ENCODE results near the gene RPL36. TPM values are rescaled to one million over a fixed set of nuclear protein-coding genes. Genes with fewer than 3 reads are reported as not detected.
A peak's percentile ranks its signal among the peaks of the same experiment; 100 is the strongest.

RPL36 gene
- total RNA-seq, 4 donors from 2014 or later: 170 to 440 (median 262) TPM

DNA sequence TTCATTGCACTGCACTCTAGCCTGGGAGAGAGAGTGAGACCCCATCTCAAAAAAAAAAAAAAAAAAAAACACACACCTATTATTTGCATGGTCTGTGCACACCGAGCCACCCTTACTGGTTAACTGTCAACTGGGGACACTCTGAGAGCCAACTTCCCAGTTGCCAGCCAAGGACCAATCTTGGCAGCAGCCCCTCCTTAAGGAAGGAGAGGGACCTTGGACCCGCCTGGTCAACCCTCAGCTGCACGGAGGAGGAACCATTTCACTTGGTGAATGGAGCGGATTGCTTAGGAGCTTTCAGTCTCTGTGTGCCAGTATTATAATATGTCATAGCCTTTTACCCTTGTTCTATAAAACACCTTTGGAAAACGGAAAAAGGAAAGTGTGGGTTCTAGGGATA lies 34.7 kb upstream of the RPL36 start:
- TF ChIP-seq POLR2A (IDR thresholded peaks at IDR 0.05): no peak
- TF ChIP-seq, protein P1, sequence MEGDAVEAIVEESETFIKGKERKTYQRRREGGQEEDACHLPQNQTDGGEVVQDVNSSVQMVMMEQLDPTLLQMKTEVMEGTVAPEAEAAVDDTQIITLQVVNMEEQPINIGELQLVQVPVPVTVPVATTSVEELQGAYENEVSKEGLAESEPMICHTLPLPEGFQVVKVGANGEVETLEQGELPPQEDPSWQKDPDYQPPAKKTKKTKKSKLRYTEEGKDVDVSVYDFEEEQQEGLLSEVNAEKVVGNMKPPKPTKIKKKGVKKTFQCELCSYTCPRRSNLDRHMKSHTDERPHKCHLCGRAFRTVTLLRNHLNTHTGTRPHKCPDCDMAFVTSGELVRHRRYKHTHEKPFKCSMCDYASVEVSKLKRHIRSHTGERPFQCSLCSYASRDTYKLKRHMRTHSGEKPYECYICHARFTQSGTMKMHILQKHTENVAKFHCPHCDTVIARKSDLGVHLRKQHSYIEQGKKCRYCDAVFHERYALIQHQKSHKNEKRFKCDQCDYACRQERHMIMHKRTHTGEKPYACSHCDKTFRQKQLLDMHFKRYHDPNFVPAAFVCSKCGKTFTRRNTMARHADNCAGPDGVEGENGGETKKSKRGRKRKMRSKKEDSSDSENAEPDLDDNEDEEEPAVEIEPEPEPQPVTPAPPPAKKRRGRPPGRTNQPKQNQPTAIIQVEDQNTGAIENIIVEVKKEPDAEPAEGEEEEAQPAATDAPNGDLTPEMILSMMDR (IDR thresholded peaks at IDR 0.05): no peak
- H3K36me3 ChIP-seq: peaks cover 0 to 98% (median 4%) of the 10 kb centered on the region in 3 donors
- H3K9me3 ChIP-seq: no peaks in the 10 kb centered on the region
- H3K27me3 ChIP-seq: no peaks in the 10 kb centered on the region
- H3K4me1 ChIP-seq: no peaks in the 10 kb centered on the region
- no peak overlapping the region for H3K4me3 ChIP-seq
- peak in 2 of 3 donors; percentile 49 to 60 for DNase-seq
- no peak overlapping the region for H3K27ac ChIP-seq

DNA sequence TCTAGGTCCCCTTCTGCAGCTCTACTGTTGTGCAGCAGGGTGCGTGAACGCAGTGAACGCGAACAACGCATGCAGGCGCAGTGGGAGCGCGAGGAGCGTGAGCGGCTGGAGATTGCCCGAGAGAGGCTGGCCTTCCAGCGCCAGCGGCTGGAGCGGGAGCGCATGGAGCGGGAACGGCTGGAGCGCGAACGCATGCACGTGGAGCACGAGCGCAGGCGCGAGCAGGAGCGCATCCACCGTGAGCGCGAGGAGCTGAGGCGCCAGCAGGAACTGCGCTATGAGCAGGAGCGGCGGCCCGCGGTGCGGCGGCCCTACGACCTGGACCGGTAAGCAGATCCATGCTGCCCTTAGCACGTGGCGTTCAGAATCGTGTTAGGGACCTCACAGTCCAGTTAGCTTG lies 28.6 kb upstream of the RPL36 start:
- Histone ChIP-seq H3K4me3 (no peak overlapping the region), H3K27ac (no peak overlapping the region), H3K36me3 (peaks cover 0 to 98% (median 0%) of the 10 kb centered on the region in 3 donors), H3K27me3 (no peaks in the 10 kb centered on the region), H3K9me3 (no peaks in the 10 kb centered on the region), H3K4me1 (no peaks in the 10 kb centered on the region)
- TF ChIP-seq, protein P1 (IDR thresholded peaks at IDR 0.05): no peak
- no peak for TF ChIP-seq POLR2A (IDR thresholded peaks at IDR 0.05)
- no peak for DNase-seq

DNA sequence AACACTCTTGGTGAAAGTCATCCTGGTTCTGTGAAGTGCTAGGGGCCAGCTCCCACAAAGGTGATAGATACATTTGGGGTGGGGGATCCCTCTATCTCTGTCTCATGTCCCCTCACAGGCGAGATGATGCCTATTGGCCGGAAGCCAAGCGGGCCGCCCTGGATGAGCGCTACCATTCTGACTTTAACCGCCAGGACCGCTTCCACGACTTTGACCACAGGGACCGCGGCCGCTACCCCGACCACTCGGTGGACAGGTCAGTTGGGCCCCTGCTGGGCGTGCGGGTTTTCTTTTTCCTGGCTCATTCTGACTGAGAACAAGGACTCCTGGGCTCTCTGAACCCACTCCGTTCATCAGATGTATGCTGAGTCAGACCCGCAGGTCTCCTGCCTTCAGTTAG lies 26.2 kb upstream of the RPL36 start:
- H3K27me3 ChIP-seq: no peaks in the 10 kb centered on the region
- no peaks in the 10 kb centered on the region for H3K9me3 ChIP-seq
- H3K27ac ChIP-seq: no peak overlapping the region
- H3K4me1 ChIP-seq: no peaks in the 10 kb centered on the region
- TF ChIP-seq POLR2A (IDR thresholded peaks at IDR 0.05): no peak
- TF ChIP-seq, protein P1 (IDR thresholded peaks at IDR 0.05): no peak
- peaks cover 0 to 98% (median 0%) of the 10 kb centered on the region in 3 donors for H3K36me3 ChIP-seq
- H3K4me3 ChIP-seq: no peak overlapping the region
- no peak for DNase-seq

DNA sequence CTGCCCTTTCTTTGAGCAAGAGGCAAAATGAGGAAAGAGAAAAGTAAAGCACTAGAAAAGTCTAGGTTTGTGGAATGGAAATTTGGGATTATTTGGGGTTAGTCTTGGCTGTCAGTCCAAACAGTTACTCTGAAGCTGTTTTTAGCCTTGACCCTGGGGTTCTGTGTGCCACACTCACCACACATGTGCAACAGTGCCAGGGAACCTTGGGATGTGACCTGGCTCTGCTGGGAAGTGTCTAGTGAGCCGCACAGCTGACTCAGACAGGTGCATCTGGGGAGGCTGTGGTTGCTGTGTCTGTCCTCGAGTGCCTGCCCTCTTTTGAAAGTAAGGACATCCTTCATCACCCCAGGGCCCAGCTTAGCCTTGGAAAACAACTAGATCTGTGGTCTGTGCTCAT lies 25.6 kb upstream of the RPL36 start:
- Histone ChIP-seq H3K4me3 (no peak overlapping the region), H3K36me3 (peaks cover 0 to 98% (median 0%) of the 10 kb centered on the region in 3 donors), H3K27ac (no peak overlapping the region), H3K27me3 (no peaks in the 10 kb centered on the region), H3K4me1 (no peaks in the 10 kb centered on the region), H3K9me3 (no peaks in the 10 kb centered on the region)
- no peak for TF ChIP-seq POLR2A (IDR thresholded peaks at IDR 0.05)
- TF ChIP-seq, protein P1 (IDR thresholded peaks at IDR 0.05): no peak
- no peak for DNase-seq

DNA sequence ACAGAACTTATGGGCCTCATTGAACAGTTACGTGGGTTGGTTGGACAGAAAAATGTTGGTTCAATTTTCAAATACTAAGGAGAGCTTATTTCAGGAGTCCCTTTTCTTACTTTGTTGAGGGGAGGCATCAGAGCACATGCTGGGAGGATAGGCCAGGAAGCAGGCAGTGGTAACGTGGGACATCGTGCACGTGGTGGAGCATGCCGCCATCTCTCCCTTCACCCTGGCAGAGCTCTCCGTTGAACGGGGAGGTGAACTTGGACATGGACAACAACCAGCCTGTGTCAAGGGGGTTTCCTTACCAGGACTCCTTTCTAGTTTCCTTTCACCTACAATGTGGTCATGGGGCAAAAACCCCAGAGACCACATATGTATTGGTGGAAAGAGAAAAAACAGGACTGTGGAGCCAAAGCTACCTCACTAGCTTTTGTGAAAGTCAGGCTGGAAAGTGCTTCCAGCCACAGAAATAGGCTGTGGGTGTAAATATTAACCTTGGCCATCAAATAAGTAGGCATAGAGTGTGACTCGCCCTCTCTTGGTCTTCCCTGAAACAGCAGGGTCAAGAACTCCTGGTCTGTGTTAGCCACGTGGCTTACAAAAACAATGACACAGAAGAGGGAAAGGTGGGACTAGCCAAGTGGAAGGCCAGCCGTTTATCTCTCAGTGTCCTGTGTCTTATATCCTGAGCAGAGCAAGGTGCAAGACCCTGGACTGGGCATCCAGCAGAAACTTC lies 24.1 kb upstream of the RPL36 start:
- no peaks in the 10 kb centered on the region for H3K27me3 ChIP-seq
- TF ChIP-seq POLR2A (IDR thresholded peaks at IDR 0.05): no peak
- TF ChIP-seq, protein P1 (IDR thresholded peaks at IDR 0.05): peak in 1 of 6 experiments; percentile 11
- no peak overlapping the region for H3K4me3 ChIP-seq
- no peaks in the 10 kb centered on the region for H3K4me1 ChIP-seq
- peaks cover 0 to 94% (median 0%) of the 10 kb centered on the region in 3 donors for H3K36me3 ChIP-seq
- H3K9me3 ChIP-seq: no peaks in the 10 kb centered on the region
- H3K27ac ChIP-seq: no peak overlapping the region
- DNase-seq: no peak

All from Peyer's patch (tissue), 4 donors.